Measurements from ENCODE around the gene TLL2. TPM values are rescaled to one million over a fixed set of nuclear protein-coding genes. Genes with fewer than 3 reads are reported as not detected.

Gene TLL2
- total RNA-seq, 1 donor from 2014 or later: 2.8 TPM

- Histone ChIP-seq H3K4me3 (ENCODE audit: low read depth, low read length) (no peak overlapping the region), H3K36me3 (ENCODE audit: control insufficient read depth, insufficient read depth, low read length) (no peaks in the 10 kb centered on the region), H3K27me3 (ENCODE audit: control insufficient read depth, insufficient read depth, low read length) (no peaks in the 10 kb centered on the region)
- no peak for DNase-seq (ENCODE audit: low read depth)
- TF ChIP-seq CTCF (IDR thresholded peaks at IDR 0.05; ENCODE audit: insufficient read depth, low read length, poor library complexity, severe bottlenecking): no peak
These were observed 65.7 kb downstream of the TLL2 start for GRCh38 chr10:96448021-96448457.

GRCh38 chr10:96446966-96447596 lies 66.6 kb downstream of the TLL2 start:
- no peak overlapping the region for H3K4me3 ChIP-seq (ENCODE audit: low read depth, low read length)
- DNase-seq (ENCODE audit: low read depth): no peak
- no peak for TF ChIP-seq CTCF (IDR thresholded peaks at IDR 0.05; ENCODE audit: insufficient read depth, low read length, poor library complexity, severe bottlenecking)
- H3K36me3 ChIP-seq (ENCODE audit: control insufficient read depth, insufficient read depth, low read length): no peaks in the 10 kb centered on the region
- no peaks in the 10 kb centered on the region for H3K27me3 ChIP-seq (ENCODE audit: control insufficient read depth, insufficient read depth, low read length)

DNA sequence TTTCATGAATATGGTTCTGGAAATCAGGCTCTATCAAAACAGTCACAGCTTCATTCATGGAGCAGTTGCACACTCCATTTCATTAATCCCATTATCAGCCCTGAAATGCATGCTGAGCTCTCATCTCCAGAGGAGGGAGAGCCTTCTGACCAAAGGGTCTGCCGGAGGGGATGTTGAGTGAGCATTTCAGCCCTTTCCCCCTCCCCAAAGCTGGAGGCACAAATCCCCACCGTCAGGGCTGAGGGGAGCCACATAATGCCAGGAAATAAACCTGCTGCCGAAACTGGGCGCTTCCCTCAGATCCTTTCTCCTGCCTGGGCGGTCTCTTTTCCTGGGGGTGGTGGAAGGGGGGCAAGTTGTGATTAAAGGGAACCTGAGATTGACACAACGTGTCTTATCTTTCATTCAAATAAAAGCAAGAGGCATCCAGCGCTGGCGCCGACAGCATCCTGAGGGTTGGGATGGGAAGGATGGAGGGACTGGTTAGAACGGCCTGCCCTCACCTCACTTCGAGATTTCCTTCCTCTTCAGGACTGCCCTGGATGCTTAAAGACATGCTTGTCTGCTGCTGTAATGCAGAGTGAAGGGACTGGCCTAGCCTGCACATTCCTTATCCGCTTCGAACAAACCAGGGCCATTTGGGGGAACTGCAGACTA lies 71.6 kb downstream of the TLL2 start:
- no peak for DNase-seq (ENCODE audit: low read depth)
- H3K4me3 ChIP-seq (ENCODE audit: low read depth, low read length): no peak overlapping the region
- TF ChIP-seq CTCF (IDR thresholded peaks at IDR 0.05; ENCODE audit: insufficient read depth, low read length, poor library complexity, severe bottlenecking): no peak

GRCh38 chr10:96441322-96441885 lies 72.3 kb downstream of the TLL2 start:
- no peaks in the 10 kb centered on the region for H3K27me3 ChIP-seq (ENCODE audit: control insufficient read depth, insufficient read depth, low read length)
- no peak for DNase-seq (ENCODE audit: low read depth)
- no peaks in the 10 kb centered on the region for H3K36me3 ChIP-seq (ENCODE audit: control insufficient read depth, insufficient read depth, low read length)
- H3K4me3 ChIP-seq (ENCODE audit: low read depth, low read length): no peak overlapping the region
- no peak for TF ChIP-seq CTCF (IDR thresholded peaks at IDR 0.05; ENCODE audit: insufficient read depth, low read length, poor library complexity, severe bottlenecking)

More for the DNA sequence above, 71.6 kb downstream of the TLL2 start:
- Histone ChIP-seq H3K27me3 (ENCODE audit: control insufficient read depth, insufficient read depth, low read length) (no peaks in the 10 kb centered on the region), H3K36me3 (ENCODE audit: control insufficient read depth, insufficient read depth, low read length) (no peaks in the 10 kb centered on the region)

GRCh38 chr10:96440361-96441292 lies 73.1 kb downstream of the TLL2 start:
- no peak for TF ChIP-seq CTCF (IDR thresholded peaks at IDR 0.05; ENCODE audit: insufficient read depth, low read length, poor library complexity, severe bottlenecking)
- DNase-seq (ENCODE audit: low read depth): no peak
- no peaks in the 10 kb centered on the region for H3K36me3 ChIP-seq (ENCODE audit: control insufficient read depth, insufficient read depth, low read length)
- no peak overlapping the region for H3K4me3 ChIP-seq (ENCODE audit: low read depth, low read length)
- no peaks in the 10 kb centered on the region for H3K27me3 ChIP-seq (ENCODE audit: control insufficient read depth, insufficient read depth, low read length)
